Transverse colon (tissue), 3 donors: ENCODE results near the gene ZNF575.
A peak's percentile ranks its signal among the peaks of the same experiment; 100 is the strongest.

Source experiments
- EP300 ChIP-seq: sonication (generic); formaldehyde crosslinking; IDR thresholded peaks from one replicate; pipeline ENCODE4 v1.6.1; 2017; ENCODE audit warnings: antibody characterized with exemption, low read depth
- TF ChIP-seq, protein P1 (sequence below), 5 experiments: fragments of 200-600 bp in 3 of 5; fragments of 450-650 bp in 2 of 5; sonication (generic) in 3 of 5; IDR thresholded peaks; 1 replicate in 2 of 5; 2 replicates in 3 of 5; pipeline ENCODE4 v1.5.1; 2016 to 2017; ENCODE audit warnings: antibody characterized with exemption in 5 of 5, inconsistent platforms in 3 of 5, mild to moderate bottlenecking in 2 of 5, moderate library complexity in 1 of 5

DNA sequence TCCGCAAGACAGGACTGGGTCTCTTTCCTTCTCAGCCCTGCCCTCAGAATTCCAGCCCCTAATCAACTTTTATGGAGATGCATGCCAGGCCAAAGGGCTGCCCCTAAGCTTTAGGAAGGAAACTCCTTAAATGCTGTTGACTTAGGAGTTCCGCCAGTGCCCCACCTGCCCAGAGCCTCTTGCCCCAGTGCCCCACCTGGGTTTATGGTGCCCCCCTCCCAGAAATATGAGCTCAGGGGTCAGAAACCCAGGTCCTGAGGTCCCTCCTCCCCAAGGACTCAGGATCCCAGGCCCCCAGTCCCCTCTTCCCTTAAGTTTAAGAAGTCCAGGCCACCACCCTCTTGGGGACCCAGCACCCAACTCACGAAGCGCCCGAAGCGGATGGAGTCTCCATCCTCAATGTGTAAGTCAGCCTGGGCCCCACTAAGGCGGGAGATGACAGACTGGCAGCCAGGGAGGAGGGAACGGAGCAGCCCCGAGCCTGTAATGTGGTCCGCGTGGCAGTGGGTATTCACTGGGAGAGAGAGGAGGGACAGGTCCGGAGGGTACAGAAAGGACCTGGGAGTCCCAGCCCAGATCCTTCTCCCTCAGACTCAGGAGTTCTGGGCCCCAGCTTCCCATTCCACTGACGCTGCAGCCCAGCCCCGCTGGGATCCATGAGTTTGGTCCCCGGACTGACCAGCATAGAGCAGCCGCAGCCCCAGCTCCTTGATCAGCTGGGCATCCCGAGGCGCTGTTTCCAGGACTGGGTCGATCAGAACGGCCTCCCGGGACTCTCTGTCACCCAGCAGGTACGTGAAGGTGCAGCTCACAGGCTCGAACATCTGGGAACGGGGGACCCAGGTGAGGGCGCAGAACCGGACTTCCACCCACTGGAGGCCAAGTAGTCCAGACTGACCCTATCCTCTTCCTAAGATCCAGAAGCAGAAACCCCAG, 6.9 kb upstream of the ZNF575 start:
- TF ChIP-seq EP300: peak; percentile 22
- TF ChIP-seq, protein P1, sequence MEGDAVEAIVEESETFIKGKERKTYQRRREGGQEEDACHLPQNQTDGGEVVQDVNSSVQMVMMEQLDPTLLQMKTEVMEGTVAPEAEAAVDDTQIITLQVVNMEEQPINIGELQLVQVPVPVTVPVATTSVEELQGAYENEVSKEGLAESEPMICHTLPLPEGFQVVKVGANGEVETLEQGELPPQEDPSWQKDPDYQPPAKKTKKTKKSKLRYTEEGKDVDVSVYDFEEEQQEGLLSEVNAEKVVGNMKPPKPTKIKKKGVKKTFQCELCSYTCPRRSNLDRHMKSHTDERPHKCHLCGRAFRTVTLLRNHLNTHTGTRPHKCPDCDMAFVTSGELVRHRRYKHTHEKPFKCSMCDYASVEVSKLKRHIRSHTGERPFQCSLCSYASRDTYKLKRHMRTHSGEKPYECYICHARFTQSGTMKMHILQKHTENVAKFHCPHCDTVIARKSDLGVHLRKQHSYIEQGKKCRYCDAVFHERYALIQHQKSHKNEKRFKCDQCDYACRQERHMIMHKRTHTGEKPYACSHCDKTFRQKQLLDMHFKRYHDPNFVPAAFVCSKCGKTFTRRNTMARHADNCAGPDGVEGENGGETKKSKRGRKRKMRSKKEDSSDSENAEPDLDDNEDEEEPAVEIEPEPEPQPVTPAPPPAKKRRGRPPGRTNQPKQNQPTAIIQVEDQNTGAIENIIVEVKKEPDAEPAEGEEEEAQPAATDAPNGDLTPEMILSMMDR (IDR thresholded peaks at IDR 0.05): no peak
